ENCODE data around the gene SERPINC1. TPM values are rescaled to one million over a fixed set of nuclear protein-coding genes. Genes with fewer than 3 reads are reported as not detected.

SERPINC1 gene
- total and polyA plus RNA-seq, 9 of the 15 experiments (the other 6 are each of a cell fraction or from before 2014, with no cell fraction given), result 0.07 to 1.2 (median 0.50) TPM

DNA sequence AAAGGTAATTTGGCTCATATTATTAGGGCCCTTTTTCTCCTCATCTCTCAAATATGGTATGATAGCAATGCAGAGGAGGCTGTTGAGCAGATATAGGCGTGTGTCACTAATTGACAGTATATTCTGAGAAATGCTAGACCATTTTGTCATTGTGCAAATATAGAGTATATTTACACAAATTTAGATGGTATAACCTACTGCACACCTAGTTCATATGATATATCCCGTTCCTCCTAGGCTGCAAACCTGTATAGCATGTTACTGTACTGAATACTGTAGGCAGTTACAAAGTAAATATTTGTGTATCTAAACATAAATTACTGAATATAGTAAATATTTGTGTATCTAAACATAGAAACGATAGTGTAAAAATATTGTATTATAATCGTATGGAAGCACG lies 40.4 kb downstream of the SERPINC1 start:
- POLR2A ChIA-PET, result interaction anchor here (1.0 to 3.0 kb wide), 2 partner anchors 9 to 12 kb away, joined by 3 to 13 read pairs; partner anchors contain the start of genes GAS5 and ZBTB37
- in situ Hi-C loops (cut with MboI), result no loop called here
- no peak for FAIRE-seq

More for the DNA sequence above, 40.4 kb downstream of the SERPINC1 start:
- DNase-seq (ENCODE audit: extremely low read depth in 1 of 4, low spot score in 3 of 4) (no peak), ATAC-seq (no peak)
- H2AFZ ChIP-seq (ENCODE audit: low read depth, low read length), result no peak overlapping the region
- intact Hi-C loops (cut with micrococcal nuclease), result no loop called here
- H3K27ac ChIP-seq (ENCODE audit: extremely low read depth, low read depth, low read length), result no peak overlapping the region
- peaks cover 4% of the 10 kb centered on the region; the same call in 1 of the 3 replicates for H3K79me2 ChIP-seq (ENCODE audit: control insufficient read depth, insufficient read depth, low read length)
- no peaks in the 10 kb centered on the region for H3K9me3 ChIP-seq (replicated peaks; ENCODE audit: control insufficient read depth, insufficient read depth, low read depth, low read length)
- no peak overlapping the region for H3K4me3 ChIP-seq
- no peaks in the 10 kb centered on the region for H3K4me1 ChIP-seq (replicated peaks in 1 of 2; ENCODE audit: control insufficient read depth in 2 of 2, insufficient read depth in 2 of 2, low read length in 2 of 2)
- H3K27me3 ChIP-seq (ENCODE audit: control insufficient read depth in 2 of 2, insufficient read depth in 2 of 2, low read length in 2 of 2), result no peaks in the 10 kb centered on the region
- WGBS (ENCODE audit: insufficient coverage, low coverage, missing lambda C conversion rate), result 86% methylated on average over 5 of the region's 5 CpGs
- no peaks in the 10 kb centered on the region for H4K20me1 ChIP-seq (replicated peaks; ENCODE audit: control insufficient read depth, insufficient read depth, low read length)
- no TSS peak for BruUV-seq (replicated peaks)
- no peak overlapping the region for H3K9ac ChIP-seq (ENCODE audit: insufficient read depth in 1 of 2, low read depth in 2 of 2, low read length in 2 of 2)
- CTCF ChIA-PET (ENCODE audit: low intra/inter-chr PET ratio), result no interaction called here
- H3K4me2 ChIP-seq (ENCODE audit: insufficient read depth, low read length), result no peak overlapping the region
- TF ChIP-seq, protein P1, sequence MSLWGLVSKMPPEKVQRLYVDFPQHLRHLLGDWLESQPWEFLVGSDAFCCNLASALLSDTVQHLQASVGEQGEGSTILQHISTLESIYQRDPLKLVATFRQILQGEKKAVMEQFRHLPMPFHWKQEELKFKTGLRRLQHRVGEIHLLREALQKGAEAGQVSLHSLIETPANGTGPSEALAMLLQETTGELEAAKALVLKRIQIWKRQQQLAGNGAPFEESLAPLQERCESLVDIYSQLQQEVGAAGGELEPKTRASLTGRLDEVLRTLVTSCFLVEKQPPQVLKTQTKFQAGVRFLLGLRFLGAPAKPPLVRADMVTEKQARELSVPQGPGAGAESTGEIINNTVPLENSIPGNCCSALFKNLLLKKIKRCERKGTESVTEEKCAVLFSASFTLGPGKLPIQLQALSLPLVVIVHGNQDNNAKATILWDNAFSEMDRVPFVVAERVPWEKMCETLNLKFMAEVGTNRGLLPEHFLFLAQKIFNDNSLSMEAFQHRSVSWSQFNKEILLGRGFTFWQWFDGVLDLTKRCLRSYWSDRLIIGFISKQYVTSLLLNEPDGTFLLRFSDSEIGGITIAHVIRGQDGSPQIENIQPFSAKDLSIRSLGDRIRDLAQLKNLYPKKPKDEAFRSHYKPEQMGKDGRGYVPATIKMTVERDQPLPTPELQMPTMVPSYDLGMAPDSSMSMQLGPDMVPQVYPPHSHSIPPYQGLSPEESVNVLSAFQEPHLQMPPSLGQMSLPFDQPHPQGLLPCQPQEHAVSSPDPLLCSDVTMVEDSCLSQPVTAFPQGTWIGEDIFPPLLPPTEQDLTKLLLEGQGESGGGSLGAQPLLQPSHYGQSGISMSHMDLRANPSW (CRISPR knock-in tag; IDR thresholded peaks at IDR 0.05), result no peak
- TF ChIP-seq ZNF175 (CRISPR knock-in tag; IDR thresholded peaks at IDR 0.05; ENCODE audit: low read depth) (no peak), TGIF2 (CRISPR knock-in tag; IDR thresholded peaks at IDR 0.05) (no peak), PHB2 (IDR thresholded peaks at IDR 0.05; ENCODE audit: low read depth) (no peak), OTX1 (CRISPR knock-in tag; IDR thresholded peaks at IDR 0.05) (no peak), SUPT5H (IDR thresholded peaks at IDR 0.05) (no peak), ARNT (IDR thresholded peaks at IDR 0.05) (no peak), PTBP1 (IDR thresholded peaks at IDR 0.05; ENCODE audit: low read depth, low read length) (no peak), ZNF639 (CRISPR knock-in tag; conservative IDR thresholded peaks at IDR 0.05 in 1 of 2, IDR thresholded peaks at IDR 0.05 in 1 of 2) (no peak), PTTG1 (tag; IDR thresholded peaks at IDR 0.05; ENCODE audit: low read depth) (no peak), RFX5 (IDR thresholded peaks at IDR 0.05; ENCODE audit: low read depth, low read length) (no peak), TBL1XR1 (IDR thresholded peaks at IDR 0.05; ENCODE audit: low read length in 2 of 2) (no peak), CHD1 (IDR thresholded peaks at IDR 0.05; ENCODE audit: low read length) (no peak), NFXL1 (CRISPR knock-in tag; IDR thresholded peaks at IDR 0.05) (no peak)
- TF ChIP-seq, protein P2, sequence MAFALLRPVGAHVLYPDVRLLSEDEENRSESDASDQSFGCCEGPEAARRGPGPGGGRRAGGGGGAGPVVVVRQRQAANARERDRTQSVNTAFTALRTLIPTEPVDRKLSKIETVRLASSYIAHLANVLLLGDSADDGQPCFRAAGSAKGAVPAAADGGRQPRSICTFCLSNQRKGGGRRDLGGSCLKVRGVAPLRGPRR (CRISPR knock-in tag; IDR thresholded peaks at IDR 0.05), result no peak
- H3K36me3 ChIP-seq (ENCODE audit: control insufficient read depth, insufficient read depth, low read length), result peaks cover 23% of the 10 kb centered on the region; the same call in 1 of the 3 replicates
- H3K9me1 ChIP-seq (ENCODE audit: control insufficient read depth, insufficient read depth, low read length), result no peaks in the 10 kb centered on the region

Measured in K562 (cell line).